Gastroesophageal sphincter (tissue), 3 donors: ENCODE data around the gene CLDN3.

Experiments used
- EP300 ChIP-seq: sonication (generic); formaldehyde crosslinking; IDR thresholded peaks from one replicate; pipeline ENCODE4 v1.6.1; 2017; ENCODE audit warnings: antibody characterized with exemption, mild to moderate bottlenecking
- POLR2A ChIP-seq, 2 donors: fragments of 450-650 bp; IDR thresholded peaks; one replicate each; pipeline ENCODE4 v1.6.1; 2017; ENCODE audit warnings: antibody characterized with exemption in 2 of 2, mild to moderate bottlenecking in 2 of 2, moderate library complexity in 1 of 2
- POLR2AphosphoS5 ChIP-seq: sonication (generic); formaldehyde crosslinking; IDR thresholded peaks from one replicate; pipeline ENCODE4 v1.6.1; 2017; ENCODE audit warnings: antibody characterized with exemption
- TF ChIP-seq, protein P1 (sequence below), 4 experiments: fragments of 200-600 bp in 2 of 4; fragments of 450-650 bp in 2 of 4; sonication (generic) in 1 of 4; IDR thresholded peaks; one replicate each; pipeline ENCODE4 v1.5.1; 2017 to 2019; ENCODE audit warnings: antibody characterized with exemption in 4 of 4, mild to moderate bottlenecking in 2 of 4, moderate library complexity in 2 of 4

DNA sequence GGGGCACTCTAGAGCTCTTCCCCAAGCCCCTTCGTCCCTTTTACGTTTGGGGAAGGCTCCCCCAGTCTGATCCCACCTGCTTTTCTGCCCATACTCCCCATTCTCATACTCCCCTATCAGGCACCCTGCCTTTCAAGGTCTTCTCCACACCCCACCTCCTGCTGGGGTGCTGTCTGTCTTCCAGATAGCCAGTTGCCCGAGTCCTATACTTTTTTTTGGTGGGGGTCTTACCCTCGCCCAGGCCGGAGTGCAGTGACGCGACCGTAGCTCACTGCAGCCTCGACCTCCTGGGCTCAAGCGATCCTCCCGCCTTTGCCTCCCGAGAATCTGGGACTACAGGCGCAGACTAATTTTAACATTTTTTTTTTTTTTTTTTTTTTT lies 30.7 kb downstream of the CLDN3 start:
- TF ChIP-seq, protein P1, sequence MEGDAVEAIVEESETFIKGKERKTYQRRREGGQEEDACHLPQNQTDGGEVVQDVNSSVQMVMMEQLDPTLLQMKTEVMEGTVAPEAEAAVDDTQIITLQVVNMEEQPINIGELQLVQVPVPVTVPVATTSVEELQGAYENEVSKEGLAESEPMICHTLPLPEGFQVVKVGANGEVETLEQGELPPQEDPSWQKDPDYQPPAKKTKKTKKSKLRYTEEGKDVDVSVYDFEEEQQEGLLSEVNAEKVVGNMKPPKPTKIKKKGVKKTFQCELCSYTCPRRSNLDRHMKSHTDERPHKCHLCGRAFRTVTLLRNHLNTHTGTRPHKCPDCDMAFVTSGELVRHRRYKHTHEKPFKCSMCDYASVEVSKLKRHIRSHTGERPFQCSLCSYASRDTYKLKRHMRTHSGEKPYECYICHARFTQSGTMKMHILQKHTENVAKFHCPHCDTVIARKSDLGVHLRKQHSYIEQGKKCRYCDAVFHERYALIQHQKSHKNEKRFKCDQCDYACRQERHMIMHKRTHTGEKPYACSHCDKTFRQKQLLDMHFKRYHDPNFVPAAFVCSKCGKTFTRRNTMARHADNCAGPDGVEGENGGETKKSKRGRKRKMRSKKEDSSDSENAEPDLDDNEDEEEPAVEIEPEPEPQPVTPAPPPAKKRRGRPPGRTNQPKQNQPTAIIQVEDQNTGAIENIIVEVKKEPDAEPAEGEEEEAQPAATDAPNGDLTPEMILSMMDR (IDR thresholded peaks at IDR 0.05): no peak
- TF ChIP-seq POLR2A (IDR thresholded peaks at IDR 0.05) (no peak), POLR2AphosphoS5 (no peak), EP300 (no peak)
